AG10803 (cell line): Measurements from ENCODE around the gene KMT2D.

Experiments used
- DNase-seq: peaks from one replicate; pipeline ENCODE4 v3.0.0; 2010; ENCODE audit warnings: low read depth
- H3K4me3 ChIP-seq: 2 replicates; pipeline ENCODE4 v1.5.1; 2011; ENCODE audit warnings: mild to moderate bottlenecking, low read length, control low read depth
- TF ChIP-seq, protein P1 (sequence below): conservative IDR thresholded peaks from 2 replicates; pipeline ENCODE4 v1.5.1; 2011; ENCODE audit warnings: mild to moderate bottlenecking, low read length, control low read depth, inconsistent platforms

KMT2D gene

DNA sequence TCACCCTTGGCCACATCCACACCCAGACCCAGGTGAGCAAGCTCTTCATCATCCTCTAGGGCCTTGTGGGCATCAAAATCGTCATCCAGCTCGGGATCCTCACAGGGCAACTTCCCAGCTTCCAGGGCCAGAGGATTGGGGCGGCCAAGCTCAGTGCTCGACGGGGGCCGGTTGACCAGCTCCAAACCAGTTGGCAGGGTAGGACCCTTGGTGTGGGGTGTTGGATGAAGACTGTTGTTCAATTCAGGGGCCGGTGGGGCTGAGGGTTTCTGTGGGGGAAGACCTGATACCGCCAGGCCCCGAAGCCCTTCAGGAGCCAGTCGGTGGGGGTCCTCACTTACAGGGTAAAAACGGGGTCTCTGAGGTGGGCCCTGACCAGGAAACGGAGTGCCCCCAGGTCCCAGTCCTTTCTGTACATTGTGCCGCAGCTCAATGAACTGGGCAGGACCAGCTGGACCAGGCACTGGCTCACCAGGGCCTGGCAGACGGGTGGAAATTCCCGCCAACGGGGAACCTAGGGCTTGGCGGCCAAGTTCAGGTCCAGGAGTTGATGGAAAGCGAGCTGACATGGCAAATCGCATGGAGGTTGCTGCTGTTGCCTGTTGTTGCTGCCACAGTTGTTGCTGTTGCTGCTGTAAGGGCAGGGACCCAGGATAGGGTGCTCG lies 22.2 kb downstream of the KMT2D start:
- TF ChIP-seq, protein P1, sequence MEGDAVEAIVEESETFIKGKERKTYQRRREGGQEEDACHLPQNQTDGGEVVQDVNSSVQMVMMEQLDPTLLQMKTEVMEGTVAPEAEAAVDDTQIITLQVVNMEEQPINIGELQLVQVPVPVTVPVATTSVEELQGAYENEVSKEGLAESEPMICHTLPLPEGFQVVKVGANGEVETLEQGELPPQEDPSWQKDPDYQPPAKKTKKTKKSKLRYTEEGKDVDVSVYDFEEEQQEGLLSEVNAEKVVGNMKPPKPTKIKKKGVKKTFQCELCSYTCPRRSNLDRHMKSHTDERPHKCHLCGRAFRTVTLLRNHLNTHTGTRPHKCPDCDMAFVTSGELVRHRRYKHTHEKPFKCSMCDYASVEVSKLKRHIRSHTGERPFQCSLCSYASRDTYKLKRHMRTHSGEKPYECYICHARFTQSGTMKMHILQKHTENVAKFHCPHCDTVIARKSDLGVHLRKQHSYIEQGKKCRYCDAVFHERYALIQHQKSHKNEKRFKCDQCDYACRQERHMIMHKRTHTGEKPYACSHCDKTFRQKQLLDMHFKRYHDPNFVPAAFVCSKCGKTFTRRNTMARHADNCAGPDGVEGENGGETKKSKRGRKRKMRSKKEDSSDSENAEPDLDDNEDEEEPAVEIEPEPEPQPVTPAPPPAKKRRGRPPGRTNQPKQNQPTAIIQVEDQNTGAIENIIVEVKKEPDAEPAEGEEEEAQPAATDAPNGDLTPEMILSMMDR, result no peak

GRCh38 chr12:49037947-49038237 lies 22.7 kb downstream of the KMT2D start:
- TF ChIP-seq, protein P1, result no peak
- H3K4me3 ChIP-seq, result no peak overlapping the region
- no peak for DNase-seq

More for the DNA sequence above, 22.2 kb downstream of the KMT2D start:
- DNase-seq, result no peak
- no peak overlapping the region for H3K4me3 ChIP-seq

DNA sequence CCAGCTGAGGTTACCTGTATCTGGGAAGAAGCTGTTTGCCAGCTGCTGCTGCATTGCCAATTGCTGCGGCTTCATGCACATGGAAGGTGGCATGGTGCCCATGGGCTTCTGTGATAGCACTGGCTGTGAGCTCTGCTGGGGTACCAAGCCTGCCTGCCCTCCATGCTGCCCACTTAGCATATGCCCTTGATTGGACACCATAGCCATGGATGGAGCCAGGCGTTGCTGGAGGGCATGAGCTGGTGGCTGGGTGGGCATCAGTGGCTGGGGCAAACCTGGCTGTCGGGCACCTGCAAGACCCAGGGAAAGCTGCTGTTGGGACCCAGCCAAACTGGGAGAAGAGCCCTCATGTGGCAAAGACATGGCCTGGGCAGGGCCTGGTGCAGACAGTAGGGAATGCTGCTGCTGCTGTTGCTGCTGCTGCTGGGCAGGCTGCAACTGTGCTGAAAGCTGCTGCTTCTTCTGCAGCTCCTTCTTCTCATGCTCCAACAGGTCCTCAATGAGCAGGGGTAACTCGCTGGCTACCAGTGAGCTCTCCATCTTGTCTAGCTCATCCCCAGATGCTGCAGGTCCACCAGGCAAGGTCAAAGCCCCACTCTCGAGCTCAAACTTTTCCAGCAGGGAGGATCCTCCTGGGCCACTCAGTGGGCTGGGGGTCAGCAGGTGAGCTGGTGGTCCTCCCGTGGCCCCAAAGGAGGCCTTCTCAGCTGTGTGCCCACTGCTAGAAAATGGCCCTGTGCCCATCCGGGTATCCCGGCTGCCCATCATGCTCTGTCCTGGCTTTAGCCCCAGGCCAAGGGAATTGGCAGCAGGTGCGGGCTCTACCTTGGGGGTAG lies 23.3 kb downstream of the KMT2D start:
- no peak for DNase-seq
- TF ChIP-seq, protein P1, result no peak
- H3K4me3 ChIP-seq, result no peak overlapping the region

DNA sequence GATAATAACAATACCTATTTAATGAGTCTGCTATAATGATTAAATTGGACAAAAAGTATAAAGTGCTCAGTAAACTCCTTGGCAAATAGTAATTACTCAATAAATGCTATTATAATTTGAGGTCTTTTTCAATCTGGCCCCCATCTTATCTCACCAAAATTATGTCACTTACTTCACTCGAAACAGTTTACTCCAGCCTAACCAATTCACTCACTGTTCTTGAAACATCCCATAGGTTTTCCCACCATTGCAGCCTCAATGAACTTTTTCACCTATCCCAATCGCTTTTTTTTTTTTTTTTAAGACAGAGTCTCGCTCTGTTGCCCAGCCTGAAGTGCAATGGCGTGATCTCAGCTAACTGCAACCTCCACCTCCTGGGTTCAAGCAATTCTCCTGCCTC lies 24.6 kb downstream of the KMT2D start:
- TF ChIP-seq, protein P1, result no peak
- no peak for DNase-seq

GRCh38 chr12:49034286-49034622 lies 26.3 kb downstream of the KMT2D start:
- TF ChIP-seq, protein P1, result no peak
- no peak overlapping the region for H3K4me3 ChIP-seq
- DNase-seq, result no peak

More for the DNA sequence above, 24.6 kb downstream of the KMT2D start:
- H3K4me3 ChIP-seq, result no peak overlapping the region

- H3K4me3 ChIP-seq, result no peak overlapping the region
- TF ChIP-seq, protein P1, result no peak
- DNase-seq, result no peak
These were observed 26.8 kb downstream of the KMT2D start for GRCh38 chr12:49033611-49034285.
